ENCODE data around the gene SF3B6. TPM values are rescaled to one million over a fixed set of nuclear protein-coding genes. Genes with fewer than 3 reads are reported as not detected.

Gene SF3B6
- total and polyA plus RNA-seq, 2 of the 4 experiments (the other 2 are of a cell fraction) = 143 to 191 TPM

DNA sequence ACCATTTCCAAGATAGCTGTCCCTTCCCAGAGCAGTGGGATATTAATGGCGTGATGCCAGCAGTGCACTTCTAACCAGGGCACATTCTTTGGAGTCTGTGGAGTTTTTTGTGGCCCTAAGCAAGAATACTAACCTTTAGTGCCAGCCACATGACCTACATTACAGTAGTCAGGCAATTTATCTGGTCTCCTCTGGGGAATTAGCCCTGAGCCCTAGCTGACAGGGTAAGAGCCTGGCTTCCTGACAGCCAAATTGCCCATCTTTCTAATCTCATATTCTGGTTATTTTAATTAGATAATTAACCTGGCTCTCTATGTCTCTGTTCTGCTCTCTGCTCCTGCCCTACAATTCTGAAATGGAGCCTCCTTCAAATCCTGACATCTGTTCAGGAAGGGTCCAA is 41.8 kb upstream of the SF3B6 start:
- Histone ChIP-seq H4K91ac (ENCODE audit: insufficient read depth, low read depth, low read length) (no peak overlapping the region), H3K56ac (ENCODE audit: extremely low read depth, insufficient read depth, low read length) (no peak overlapping the region), H3K9me3 (ENCODE audit: control insufficient read depth, insufficient read depth, low read length) (peaks cover 8% of the 10 kb centered on the region), H2BK15ac (ENCODE audit: low read depth, low read length) (no peak overlapping the region), H3K23ac (ENCODE audit: low read depth, low read length) (no peak overlapping the region), H4K5ac (ENCODE audit: low read depth, low read length) (no peak overlapping the region), H2AFZ (replicated peaks; ENCODE audit: low read length, poor library complexity) (no peak overlapping the region), H3K4ac (ENCODE audit: low read depth, low read length) (no peak overlapping the region), H2BK20ac (ENCODE audit: low read depth, low read length) (no peak overlapping the region), H2BK120ac (ENCODE audit: low read depth, low read length) (no peak overlapping the region), H3K79me1 (ENCODE audit: low read depth in 1 of 2, low read length in 2 of 2) (peaks cover 5 to 8% of the 10 kb centered on the region in 2 experiments; a peak in 3 of 4 replicates), H3K27ac (ENCODE audit: insufficient read depth, low read length) (no peak overlapping the region), H2BK5ac (ENCODE audit: low read depth, low read length, poor library complexity, severe bottlenecking) (no peak overlapping the region), H3K4me1 (ENCODE audit: control insufficient read depth, insufficient read depth, low read length) (no peaks in the 10 kb centered on the region), H3K36me3 (ENCODE audit: control insufficient read depth, insufficient read depth, low read length) (no peaks in the 10 kb centered on the region; the same call in 1 of the 2 replicates), H3K4me3 (ENCODE audit: insufficient read depth, low read depth, low read length) (no peak overlapping the region), H3K9me1 (ENCODE audit: insufficient read depth, low read length) (no peaks in the 10 kb centered on the region), H2AK5ac (ENCODE audit: low read depth, low read length) (no peak overlapping the region), H3K18ac (ENCODE audit: low read depth, low read length) (no peak overlapping the region), H3K27me3 (ENCODE audit: control insufficient read depth, insufficient read depth, low read length) (no peaks in the 10 kb centered on the region), H4K20me1 (ENCODE audit: insufficient read depth, low read length) (no peaks in the 10 kb centered on the region), H4K8ac (ENCODE audit: low read depth in 2 of 2, low read length in 2 of 2) (no peak overlapping the region), H2AK9ac (replicated peaks; ENCODE audit: low read depth, low read length, poor library complexity) (no peak overlapping the region), H3K14ac (replicated peaks; ENCODE audit: low read depth, low read length) (no peak overlapping the region), H3K4me2 (ENCODE audit: low read depth, low read length) (no peak overlapping the region), H3K9ac (ENCODE audit: low read depth, low read length) (no peak overlapping the region)
- dilution Hi-C loops (cut with HindIII; ENCODE audit: low sequenced_read_pairs, unreplicated experiment) (no loop called here), intact Hi-C loops (cut with micrococcal nuclease) (no loop called here), in situ Hi-C loops (cut with MboI; ENCODE audit: low sequenced_read_pairs) (no loop called here)
- TF ChIP-seq MXI1 (IDR thresholded peaks at IDR 0.05; ENCODE audit: borderline replicate concordance, low read depth, low read length) (no peak), CHD1 (IDR thresholded peaks at IDR 0.05; ENCODE audit: low read depth, low read length) (no peak), RCOR1 (IDR thresholded peaks at IDR 0.05; ENCODE audit: insufficient replicate concordance, low read length) (no peak), CEBPB (IDR thresholded peaks at IDR 0.05; ENCODE audit: low read depth, low read length) (no peak), POLR2A (IDR thresholded peaks at IDR 0.05; ENCODE audit: low read depth, low read length) (no peak), FOS (IDR thresholded peaks at IDR 0.05; ENCODE audit: low read depth, low read length) (no peak)
- TF ChIP-seq, protein P1, sequence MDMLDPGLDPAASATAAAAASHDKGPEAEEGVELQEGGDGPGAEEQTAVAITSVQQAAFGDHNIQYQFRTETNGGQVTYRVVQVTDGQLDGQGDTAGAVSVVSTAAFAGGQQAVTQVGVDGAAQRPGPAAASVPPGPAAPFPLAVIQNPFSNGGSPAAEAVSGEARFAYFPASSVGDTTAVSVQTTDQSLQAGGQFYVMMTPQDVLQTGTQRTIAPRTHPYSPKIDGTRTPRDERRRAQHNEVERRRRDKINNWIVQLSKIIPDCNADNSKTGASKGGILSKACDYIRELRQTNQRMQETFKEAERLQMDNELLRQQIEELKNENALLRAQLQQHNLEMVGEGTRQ (IDR thresholded peaks at IDR 0.05; ENCODE audit: low read depth, low read length) = no peak
- ATAC-seq (ENCODE audit: low read depth) = no peak
- CTCF ChIA-PET = interaction anchor here (0.6 kb wide), 1 partner anchor 183 kb away, joined by 3 read pairs; no protein-coding TSS in a partner anchor
- WGBS, 2 experiments (ENCODE audit: extremely low coverage in 2 of 2, insufficient read length in 1 of 2) = no CpG with 5 or more reads among the region's 1 CpG
- no peak for DNase-seq
- POLR2A ChIA-PET (ENCODE audit: unreplicated experiment) = no interaction called here
- no TSS peak for BruUV-seq (replicated peaks)
